GM23248 (cell line): ENCODE results near the gene RNF227. TPM values are rescaled to one million over a fixed set of nuclear protein-coding genes. Genes with fewer than 3 reads are reported as not detected.

Experiments used
- DNase-seq: peaks from one replicate; pipeline ENCODE4 v3.0.0-alpha.2; 2015
- H2AFZ ChIP-seq: fragments of 200-600 bp; sonication (generic); 2 replicates; pipeline ENCODE4 v1.6.1; 2016; ENCODE audit warnings: antibody characterized with exemption
- H3F3A ChIP-seq: fragments of 200-600 bp; sonication (generic); 2 replicates; pipeline ENCODE4 v1.6.1; 2016; ENCODE audit warnings: mild to moderate bottlenecking, antibody characterized with exemption, mixed run types; ENCODE audit not compliant: insufficient read depth
- H3K27ac ChIP-seq: fragments of 200-600 bp; sonication (generic); 2 replicates; pipeline ENCODE4 v1.5.1; 2016; ENCODE audit warnings: mild to moderate bottlenecking
- H3K27me3 ChIP-seq: fragments of 200-600 bp; sonication (generic); replicated peaks from 2 replicates; pipeline ENCODE4 v1.6.1; 2016; ENCODE audit warnings: mild to moderate bottlenecking; ENCODE audit not compliant: insufficient read depth
- H3K36me3 ChIP-seq: fragments of 200-600 bp; sonication (generic); 2 replicates; pipeline ENCODE4 v1.6.1; 2016; ENCODE audit warnings: low read depth, mild to moderate bottlenecking
- H3K4me1 ChIP-seq: fragments of 200-600 bp; sonication (generic); 2 replicates; pipeline ENCODE4 v1.6.1; 2016; ENCODE audit warnings: mild to moderate bottlenecking; ENCODE audit not compliant: insufficient read depth
- H3K4me2 ChIP-seq: fragments of 200-600 bp; sonication (generic); one replicate; pipeline ENCODE4 v1.6.1; 2016; ENCODE audit warnings: mild to moderate bottlenecking; ENCODE audit not compliant: unreplicated experiment
- H3K4me3 ChIP-seq: fragments of 200-600 bp; sonication (generic); 2 replicates; pipeline ENCODE4 v1.5.1; 2016; ENCODE audit warnings: mild to moderate bottlenecking
- H3K79me2 ChIP-seq: fragments of 200-600 bp; sonication (generic); 2 replicates; pipeline ENCODE4 v1.6.1; 2016; ENCODE audit warnings: mild to moderate bottlenecking; ENCODE audit not compliant: insufficient read depth
- H3K9ac ChIP-seq: fragments of 200-600 bp; sonication (generic); 2 replicates; pipeline ENCODE4 v1.6.1; 2016; ENCODE audit warnings: mild to moderate bottlenecking
- H3K9me2 ChIP-seq: fragments of 200-600 bp; sonication (generic); 2 replicates; pipeline ENCODE4 v1.6.1; 2016; ENCODE audit warnings: mixed run types, mild to moderate bottlenecking, moderate library complexity; ENCODE audit not compliant: insufficient read depth
- H3K9me3 ChIP-seq: fragments of 200-600 bp; sonication (generic); one replicate; pipeline ENCODE4 v1.6.1; 2017; ENCODE audit warnings: low read depth
- H4K20me1 ChIP-seq: fragments of 200-600 bp; sonication (generic); 2 replicates; pipeline ENCODE4 v1.6.0; 2016; ENCODE audit not compliant: insufficient read depth
- EZH2 ChIP-seq: fragments of 200-600 bp; sonication (generic); IDR thresholded peaks from 2 replicates; pipeline ENCODE4 v1.6.1; 2018; ENCODE audit warnings: antibody characterized with exemption, mild to moderate bottlenecking; ENCODE audit not compliant: insufficient read depth, poor library complexity, severe bottlenecking
- EZH2phosphoT487 ChIP-seq: fragments of 200-600 bp; sonication (generic); IDR thresholded peaks from 2 replicates; pipeline ENCODE4 v1.6.1; 2018; ENCODE audit warnings: antibody characterized with exemption, moderate library complexity, mild to moderate bottlenecking, low read depth; ENCODE audit not compliant: insufficient read depth
- WGBS, 2 experiments: methylation state at CpG; one replicate each; pipeline ENCODE4 v1.1.6; 2015 to 2017; ENCODE audit warnings: low lambda C conversion rate in 2 of 2, low coverage in 1 of 2; ENCODE audit errors: missing lambda C conversion rate in 2 of 2; 5-methylcytosine and 5-hydroxymethylcytosine counted together
- in situ Hi-C: fragments of 300-500 bp; cut with MboI; formaldehyde crosslinking; loops from 2 replicates; pipeline ENCODE4 v1.15.0; 2020
- polyA plus RNA-seq: library from polyadenylated mRNA; unstranded; fragments of >200 nt; fragmentation: Nextera tagmentation; extraction: Ambion mirVana; gene quantifications from 2 replicates; pipeline ENCODE4 v1.2.1, GENCODE V29; 2016
- total RNA-seq: library from RNA; depleted of rRNA; stranded (reverse); fragments of >200 nt; shearing (Covaris generic); gene quantifications from 2 replicates; pipeline ENCODE4 v1.2.3, GENCODE V29; 2014

The RNF227 gene
- total and polyA plus RNA-seq, 2 experiments from 2014 or later = 3.1 to 15.3 TPM

- peak; percentile 99 for DNase-seq
- Histone ChIP-seq H3K4me1 (peaks cover 8% of the 10 kb centered on the region), H3K9me3 (no peaks in the 10 kb centered on the region), H3K27ac (peak within 1 kb of the TSS; percentile 44), H2AFZ (peak within 1 kb of the TSS; percentile 90), H3K27me3 (no peaks in the 10 kb centered on the region), H3K9me2 (no peaks in the 10 kb centered on the region), H3K9ac (peak within 1 kb of the TSS; percentile 86), H3K4me2 (peak within 1 kb of the TSS; percentile 90), H3K4me3 (peak within 1 kb of the TSS; percentile 83), H3K79me2 (peaks cover 47% of the 10 kb centered on the region), H4K20me1 (no peaks in the 10 kb centered on the region), H3K36me3 (peaks cover 2% of the 10 kb centered on the region; the same call in 1 of the 2 replicates), H3F3A (no peaks in the 10 kb centered on the region)
- TF ChIP-seq EZH2phosphoT487 (no peak), EZH2 (no peak)
- 1% methylated on average over 41 to 49 of the region's 55 CpGs for WGBS, 2 experiments
- in situ Hi-C loops = no loop called here
These were observed 15.8 kb upstream of the RNF227 start, which contains the start of the genes CNTROB and TRAPPC1 for GRCh38 chr17:7931709-7932482. Gene CNTROB (plus strand): TSS chr17:7932206. CDS start chr17:7933080, 874 bp downstream. Gene TRAPPC1 (minus strand): TSS chr17:7931946. CDS start chr17:7931829, 117 bp downstream.

GRCh38 chr17:7930841-7931631, 14.9 kb upstream of the RNF227 start:
- no peaks in the 10 kb centered on the region for H3K9me3 ChIP-seq
- TF ChIP-seq EZH2 (no peak), EZH2phosphoT487 (no peak)
- H3K4me1 ChIP-seq = peaks cover 8% of the 10 kb centered on the region
- H3K4me3 ChIP-seq = peak overlapping the region; percentile 83
- H3K79me2 ChIP-seq = peaks cover 47% of the 10 kb centered on the region
- H3F3A ChIP-seq = no peaks in the 10 kb centered on the region
- no peaks in the 10 kb centered on the region for H4K20me1 ChIP-seq
- WGBS, 2 experiments = 38 to 43% methylated on average over 15 to 20 of the region's 20 CpGs
- H3K27ac ChIP-seq = 0 out of 2 replicates have a peak overlapping the region, but pooled peaks have one; percentile 1
- H2AFZ ChIP-seq = peak overlapping the region; percentile 86
- no peak for DNase-seq
- H3K36me3 ChIP-seq = no peaks in the 10 kb centered on the region
- H3K9me2 ChIP-seq = no peaks in the 10 kb centered on the region
- H3K9ac ChIP-seq = peak overlapping the region; percentile 80
- no peaks in the 10 kb centered on the region for H3K27me3 ChIP-seq
- in situ Hi-C loops = no loop called here
- peak overlapping the region; percentile 90 for H3K4me2 ChIP-seq

- 31 to 37% methylated on average over 15 to 47 of the region's 67 CpGs for WGBS, 2 experiments
- Histone ChIP-seq H3F3A (no peaks in the 10 kb centered on the region), H3K9ac (no peak within 1 kb of the TSS), H3K27me3 (no peaks in the 10 kb centered on the region), H3K27ac (no peak within 1 kb of the TSS), H3K4me2 (no peak within 1 kb of the TSS), H3K9me2 (no peaks in the 10 kb centered on the region), H3K4me1 (peaks cover 8% of the 10 kb centered on the region), H3K79me2 (peaks cover 37% of the 10 kb centered on the region), H3K4me3 (no peak within 1 kb of the TSS), H2AFZ (no peak within 1 kb of the TSS), H3K36me3 (no peaks in the 10 kb centered on the region), H3K9me3 (no peaks in the 10 kb centered on the region), H4K20me1 (no peaks in the 10 kb centered on the region)
- no peak for TF ChIP-seq EZH2
- no peak for TF ChIP-seq EZH2phosphoT487
- in situ Hi-C loops = no loop called here
- DNase-seq = peak; percentile 78
These were observed 13.3 kb upstream of the RNF227 start, which contains the start of gene KCNAB3 for GRCh38 chr17:7929158-7930023. Gene KCNAB3 (minus strand): TSS chr17:7929856. CDS start chr17:7929435, 421 bp downstream.

- Histone ChIP-seq H3K9ac (no peak overlapping the region), H3K9me2 (no peaks in the 10 kb centered on the region), H3K27ac (no peak overlapping the region), H3K79me2 (peaks cover 19% of the 10 kb centered on the region), H3K4me2 (no peak overlapping the region), H3K36me3 (no peaks in the 10 kb centered on the region), H3F3A (no peaks in the 10 kb centered on the region), H4K20me1 (no peaks in the 10 kb centered on the region), H3K9me3 (no peaks in the 10 kb centered on the region), H3K4me1 (peaks cover 1% of the 10 kb centered on the region; the same call in 1 of the 2 replicates), H2AFZ (no peak overlapping the region), H3K27me3 (no peaks in the 10 kb centered on the region), H3K4me3 (no peak overlapping the region)
- TF ChIP-seq EZH2phosphoT487 = no peak
- no peak for TF ChIP-seq EZH2
- in situ Hi-C loops = no loop called here
- 77 to 87% methylated on average over 3 of the region's 3 CpGs for WGBS, 2 experiments
- no peak for DNase-seq
These were observed 11.5 kb upstream of the RNF227 start for GRCh38 chr17:7927596-7927995.
